ENCODE measurements around the gene DCAKD.

DCAKD gene

DNA sequence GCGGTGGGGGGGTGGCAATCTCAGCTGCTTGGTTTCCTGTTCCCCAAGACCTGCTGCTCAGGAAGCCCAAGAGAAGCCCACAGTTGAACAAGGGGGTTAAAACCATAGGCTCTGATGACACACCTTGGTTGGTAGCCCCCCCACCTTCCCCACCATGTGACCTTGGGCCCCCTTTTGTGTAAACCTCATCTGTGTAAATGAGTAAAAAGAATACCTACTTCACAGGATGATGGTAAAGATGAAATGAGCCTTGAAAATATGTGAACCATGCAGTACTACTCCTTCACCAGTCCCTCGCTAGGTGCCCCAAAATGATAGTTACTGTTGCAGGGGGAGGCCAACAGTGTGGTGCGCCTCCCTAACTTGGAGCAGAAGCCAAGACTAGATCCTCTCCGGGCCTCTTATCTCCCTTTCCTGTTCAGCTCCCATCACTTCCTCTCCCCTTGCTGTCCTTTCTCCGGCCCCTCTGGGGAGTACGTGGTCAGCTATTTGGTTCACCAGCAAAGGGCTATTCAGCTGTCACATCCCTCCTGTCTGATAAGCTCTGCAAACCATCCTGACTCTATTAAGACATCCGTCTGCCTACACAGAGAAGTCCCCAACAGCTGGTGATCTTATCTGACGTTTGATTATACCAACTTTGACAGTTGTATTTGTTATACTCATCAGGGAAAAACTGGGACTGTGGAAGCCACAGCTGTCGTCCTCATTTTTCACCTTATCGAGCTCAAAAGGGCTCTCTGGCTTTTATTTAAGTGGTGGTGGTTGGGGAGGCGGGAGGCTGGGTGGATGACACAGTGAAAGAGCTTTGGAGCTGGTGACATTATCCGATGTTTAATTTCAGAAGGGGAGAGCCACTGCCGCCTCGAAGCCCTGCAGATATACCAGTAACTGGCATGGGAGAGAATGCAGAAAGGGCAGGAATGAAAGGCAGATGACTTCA lies 19.9 kb downstream of the DCAKD start:
- DNase-seq (ENCODE audit: low read depth, low spot score) = no peak

GRCh38 chr17:45030733-45031132 lies 20.7 kb downstream of the DCAKD start:
- no peak for DNase-seq (ENCODE audit: low read depth, low spot score)

DNA sequence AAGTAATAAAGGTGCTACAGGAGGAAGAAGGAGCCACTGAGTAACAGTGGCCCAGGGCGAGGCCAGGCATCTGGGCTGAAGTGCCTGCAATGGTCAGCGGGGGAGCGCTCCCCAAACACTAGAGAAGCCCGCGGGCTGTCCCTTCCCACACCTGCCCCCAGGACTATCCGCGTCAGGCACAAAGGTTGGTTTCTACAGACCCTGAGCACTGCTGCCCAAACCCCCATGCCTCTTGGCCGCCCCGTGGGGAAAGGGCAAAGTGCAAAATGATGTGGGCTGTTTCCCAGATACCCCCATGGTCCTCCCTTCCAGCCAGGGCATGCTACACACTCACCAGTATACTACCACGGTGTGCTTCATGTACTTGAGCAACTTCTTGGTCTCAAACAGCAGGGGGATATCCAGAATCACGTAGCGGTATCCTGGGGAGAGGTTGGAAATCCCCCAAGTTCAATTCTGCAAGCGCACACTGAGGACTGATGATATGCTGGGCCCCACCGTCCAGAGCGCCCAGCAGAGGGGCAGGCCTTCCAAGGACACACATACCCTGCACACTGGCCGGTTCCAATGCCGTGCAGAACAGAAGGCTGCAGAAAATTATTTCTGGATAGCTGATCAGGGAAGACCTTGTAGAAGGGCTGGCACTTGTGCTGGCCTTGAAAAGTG lies 21.5 kb downstream of the DCAKD start:
- no peak for DNase-seq (ENCODE audit: low read depth, low spot score)

DNA sequence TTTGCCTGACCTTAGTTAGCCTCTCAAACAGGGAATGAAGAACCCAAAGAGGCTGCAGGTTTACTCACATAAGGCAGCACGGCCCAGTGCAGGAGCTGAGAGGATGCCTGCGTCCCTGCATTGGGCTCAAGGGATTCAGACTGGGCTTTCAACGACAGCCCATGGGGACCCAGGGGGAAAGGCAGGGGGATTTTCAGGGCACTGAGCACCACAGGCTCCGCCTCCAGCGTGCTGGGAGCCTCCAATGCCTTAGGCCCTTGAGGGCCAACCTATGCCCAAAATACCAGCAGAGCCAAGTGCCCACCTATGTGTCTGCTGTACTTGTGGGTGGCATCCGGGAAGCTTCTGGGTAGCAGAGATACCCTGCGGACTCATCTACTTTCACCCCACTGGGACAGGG lies 22.3 kb downstream of the DCAKD start:
- DNase-seq (ENCODE audit: low read depth, low spot score) = no peak

DNA sequence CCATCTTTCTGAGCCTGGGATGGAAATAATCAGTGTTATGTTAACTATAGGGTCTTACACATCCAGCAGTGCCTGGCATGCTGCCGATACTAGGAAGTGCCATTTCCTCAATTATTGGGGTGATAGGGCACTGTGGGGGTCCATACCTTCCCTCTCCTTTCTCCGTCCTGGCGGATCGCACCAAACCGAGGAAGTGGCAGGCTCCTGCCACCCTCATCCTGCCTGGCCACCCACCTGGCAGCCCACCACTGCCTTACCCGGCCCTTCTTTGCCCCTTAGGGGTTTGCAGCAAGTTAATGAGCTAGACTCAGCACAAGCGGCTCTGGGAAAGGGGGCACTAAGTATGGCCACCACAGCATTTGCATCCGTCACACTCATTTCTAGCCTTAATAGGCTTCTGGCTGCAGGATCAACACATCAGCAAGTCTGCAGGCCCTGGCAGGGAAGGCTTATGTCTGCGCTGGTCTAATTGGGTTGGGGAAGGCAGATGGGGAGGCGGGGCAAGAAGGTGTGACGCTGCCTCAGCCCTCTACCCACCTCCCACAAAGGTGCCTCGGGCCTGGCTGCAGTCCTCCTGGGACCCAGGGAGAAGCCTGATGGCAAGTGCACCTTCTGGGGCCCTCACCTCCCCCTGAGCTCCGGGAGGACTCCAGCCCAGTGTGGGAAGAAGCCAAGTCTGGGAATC lies 28.6 kb downstream of the DCAKD start:
- no peak for DNase-seq (ENCODE audit: low read depth, low spot score)

GRCh38 chr17:45022288-45022648 lies 29.2 kb downstream of the DCAKD start:
- DNase-seq (ENCODE audit: low read depth, low spot score) = no peak

- no peak for DNase-seq (ENCODE audit: low read depth, low spot score)
Measured at GRCh38 chr17:45021607-45022287, 29.7 kb downstream of the DCAKD start.

- DNase-seq (ENCODE audit: low read depth, low spot score) = no peak
Measured at GRCh38 chr17:45020354-45021138, 30.9 kb downstream of the DCAKD start.

GRCh38 chr17:45018848-45019711 lies 32.4 kb downstream of the DCAKD start:
- no peak for DNase-seq (ENCODE audit: low read depth, low spot score)

- DNase-seq (ENCODE audit: low read depth, low spot score) = no peak
Measured at GRCh38 chr17:45018514-45018847, 33.0 kb downstream of the DCAKD start.

- DNase-seq (ENCODE audit: low read depth, low spot score) = no peak
Measured at GRCh38 chr17:45016823-45017222, 34.6 kb downstream of the DCAKD start.

DNA sequence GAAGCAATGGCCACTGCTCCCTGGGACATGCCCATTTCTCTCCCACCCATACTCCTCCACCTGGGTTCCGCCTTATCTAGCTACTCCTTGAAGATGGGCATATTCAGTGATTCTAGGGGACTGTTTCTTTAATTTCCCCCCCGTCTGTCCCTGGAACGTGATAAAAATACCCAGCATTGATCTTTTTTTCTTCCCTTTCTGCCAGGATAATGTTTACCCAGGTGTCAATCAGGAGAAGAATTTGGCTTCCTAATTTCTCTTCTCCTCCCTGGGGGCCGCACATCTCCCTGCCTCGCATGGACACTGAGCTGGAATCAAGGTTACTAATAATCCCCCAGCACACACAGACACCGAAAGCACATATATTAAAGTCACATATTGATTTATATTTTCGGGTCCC lies 35.2 kb downstream of the DCAKD start:
- no peak for DNase-seq (ENCODE audit: low read depth, low spot score)

DNA sequence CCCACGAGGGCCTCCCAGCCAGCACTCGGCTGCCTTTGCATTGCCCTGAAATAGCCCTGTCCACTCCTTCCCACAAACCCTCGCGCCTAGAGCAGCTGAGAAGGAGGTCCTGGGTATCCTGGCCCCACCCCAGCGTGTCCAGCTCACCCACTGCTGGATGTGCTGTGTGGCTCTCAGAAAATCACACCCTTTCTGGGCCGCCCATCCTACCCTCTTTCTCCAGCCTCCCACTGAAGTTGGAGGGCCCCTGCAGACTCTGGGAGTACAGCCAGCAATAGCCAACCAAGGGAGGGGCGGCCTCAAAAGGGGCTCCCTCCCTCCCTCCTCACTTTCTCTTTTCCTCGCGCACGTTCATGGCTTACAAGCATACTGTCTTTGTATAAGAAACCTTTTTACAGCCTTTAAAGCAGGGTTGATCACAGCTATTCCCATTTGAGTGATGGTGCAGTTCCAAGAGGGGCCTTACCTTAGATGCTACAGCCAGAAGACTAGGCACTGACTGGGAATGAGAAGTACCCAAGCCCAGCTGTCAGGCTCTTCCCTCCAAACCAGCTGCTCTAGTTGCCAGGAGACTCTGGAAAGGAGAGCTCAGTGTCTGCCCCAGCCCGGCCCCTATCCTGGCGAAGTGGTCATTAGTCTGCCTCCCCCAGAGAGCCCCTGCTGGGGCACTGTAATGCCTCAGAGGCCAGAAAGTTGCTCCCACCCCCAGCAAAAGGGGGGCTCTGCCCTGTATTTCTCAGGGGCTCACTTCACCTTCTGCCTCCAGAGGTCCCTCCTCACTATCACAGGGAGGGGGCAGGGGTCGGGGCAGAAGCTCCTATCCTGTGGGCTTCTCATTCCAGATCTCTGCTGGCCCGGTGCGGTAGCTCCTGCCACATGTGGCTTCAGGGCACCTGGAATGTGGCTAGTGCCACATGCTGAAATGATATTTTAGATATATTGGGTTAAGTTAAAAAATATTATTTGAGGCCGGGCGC lies 38.1 kb downstream of the DCAKD start:
- no peak for DNase-seq (ENCODE audit: low read depth, low spot score)

- DNase-seq (ENCODE audit: low read depth, low spot score) = no peak
Measured at GRCh38 chr17:45011767-45012166, 39.7 kb downstream of the DCAKD start.

DNA sequence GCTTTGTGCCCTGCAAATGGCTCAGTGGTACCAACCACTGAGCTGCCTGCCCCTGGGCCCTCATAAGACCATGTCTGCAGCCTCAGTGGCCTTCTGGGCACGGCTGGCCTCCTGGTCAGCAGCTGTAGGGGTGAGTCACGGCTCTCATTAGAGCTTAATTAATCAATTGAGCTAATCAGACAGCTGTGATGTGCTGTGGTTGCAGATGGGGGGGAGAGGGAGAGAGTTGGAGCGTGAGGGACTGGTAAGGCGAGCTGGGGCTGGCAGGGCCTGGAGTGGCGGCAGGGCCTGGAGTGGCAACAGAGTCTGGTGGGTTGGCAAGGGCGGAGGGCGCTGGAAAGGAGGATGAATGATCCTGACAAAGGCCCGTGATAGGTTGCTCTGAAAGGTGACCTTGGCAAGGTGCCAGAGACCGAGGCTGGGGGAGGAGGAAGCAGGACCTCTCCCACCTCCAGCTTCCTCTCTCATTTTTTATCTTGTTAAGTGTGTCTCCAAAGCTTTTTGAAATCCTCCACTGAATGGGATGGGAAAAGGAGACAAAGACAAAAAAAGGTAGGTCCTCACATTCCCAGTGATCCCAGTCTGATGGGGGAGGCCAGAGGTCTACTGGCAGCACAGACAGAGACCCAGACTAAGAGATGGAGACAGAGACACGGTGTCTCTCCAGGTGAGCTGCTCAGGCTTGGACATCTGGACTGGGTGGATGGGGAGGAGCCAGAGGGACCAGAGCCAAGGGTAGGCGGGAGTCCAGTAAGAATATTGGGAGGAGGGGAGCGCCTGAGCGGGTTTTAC lies 41.6 kb downstream of the DCAKD start:
- DNase-seq (ENCODE audit: low read depth, low spot score) = no peak

DNA sequence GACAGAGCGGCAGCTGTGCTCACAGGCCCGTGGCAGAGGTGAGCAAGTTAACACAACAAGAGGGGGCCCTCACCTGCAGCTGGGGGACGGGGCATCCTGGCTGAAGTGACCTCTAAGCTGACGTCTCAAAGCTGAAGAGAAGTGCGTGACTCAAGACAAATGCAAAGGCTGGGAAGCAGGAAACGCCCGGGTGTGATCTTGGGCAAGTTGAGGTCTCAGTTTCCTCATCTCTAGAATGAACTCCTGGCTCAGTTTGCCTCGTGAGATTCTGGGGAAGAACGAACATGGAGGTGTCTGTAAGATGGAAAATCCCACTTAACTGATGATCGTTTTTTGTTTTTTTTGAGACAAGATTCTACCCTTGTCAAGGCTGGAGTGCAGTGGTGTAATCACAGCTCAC lies 43.2 kb downstream of the DCAKD start:
- DNase-seq (ENCODE audit: low read depth, low spot score) = no peak

DNA sequence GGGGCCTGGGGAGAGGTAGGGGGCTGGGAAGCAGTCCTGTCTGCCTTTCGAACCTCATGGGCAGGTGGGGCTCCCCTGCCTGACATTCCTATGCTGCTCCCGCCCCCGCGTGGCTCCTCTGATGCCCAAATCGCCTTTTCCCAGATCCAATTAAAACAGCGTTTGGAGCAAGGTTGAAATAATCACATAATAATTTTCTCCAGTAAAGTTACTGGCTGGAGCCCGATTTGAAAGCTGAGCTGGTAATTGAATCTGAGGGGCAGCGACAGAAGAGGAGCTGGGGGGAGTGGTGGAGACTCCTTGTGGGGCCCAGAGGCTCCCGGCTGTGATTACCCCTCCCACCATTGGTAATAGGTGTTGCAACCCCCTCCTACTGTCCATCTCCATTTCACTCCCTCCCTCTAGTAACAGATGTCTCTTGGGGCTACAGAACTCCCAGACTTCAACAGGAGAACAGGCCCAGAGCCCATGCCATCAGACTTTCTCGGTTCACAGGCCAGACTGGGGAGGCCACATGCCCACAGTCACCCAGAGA lies 44.4 kb downstream of the DCAKD start:
- no peak for DNase-seq (ENCODE audit: low read depth, low spot score)

GRCh38 chr17:45005700-45006099 lies 45.7 kb downstream of the DCAKD start:
- no peak for DNase-seq (ENCODE audit: low read depth, low spot score)

All from brain pericyte (primary cell).